ENCODE results near the gene MFRP.

MFRP gene

GRCh38 chr11:119346605-119347004, at the start of gene MFRP:
MFRP (minus strand) TSS chr11:119346705; CDS start chr11:119346513, 192 bp downstream.
- no peak for TF ChIP-seq GATA2 (IDR thresholded peaks at IDR 0.05; ENCODE audit: low read depth, low read length)
- no peak for TF ChIP-seq GATA3 (IDR thresholded peaks at IDR 0.05; ENCODE audit: low read depth, low read length)

DNA sequence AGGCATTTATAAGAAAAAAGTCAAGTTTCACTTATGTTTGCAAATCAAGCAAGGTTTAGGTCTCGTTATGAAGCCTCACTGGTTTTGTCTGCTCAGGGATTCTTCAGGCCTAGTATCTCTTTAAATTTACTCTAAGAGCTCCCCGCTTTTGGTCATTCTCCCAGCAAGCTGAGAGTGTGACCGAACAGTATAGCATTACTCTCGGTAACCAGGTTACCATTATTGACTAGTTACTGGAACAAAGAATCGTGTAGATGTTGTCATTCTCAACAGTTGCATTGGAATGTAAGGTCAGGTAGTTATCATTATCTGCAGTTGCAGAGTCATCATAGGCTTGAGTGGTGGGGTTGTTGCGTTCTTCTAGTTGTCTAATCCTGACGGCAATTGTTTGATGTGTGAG, 44.8 kb upstream of the MFRP start:
- TF ChIP-seq GATA2 (IDR thresholded peaks at IDR 0.05; ENCODE audit: low read depth, low read length) (no peak), GATA3 (IDR thresholded peaks at IDR 0.05; ENCODE audit: low read depth, low read length) (no peak)

DNA sequence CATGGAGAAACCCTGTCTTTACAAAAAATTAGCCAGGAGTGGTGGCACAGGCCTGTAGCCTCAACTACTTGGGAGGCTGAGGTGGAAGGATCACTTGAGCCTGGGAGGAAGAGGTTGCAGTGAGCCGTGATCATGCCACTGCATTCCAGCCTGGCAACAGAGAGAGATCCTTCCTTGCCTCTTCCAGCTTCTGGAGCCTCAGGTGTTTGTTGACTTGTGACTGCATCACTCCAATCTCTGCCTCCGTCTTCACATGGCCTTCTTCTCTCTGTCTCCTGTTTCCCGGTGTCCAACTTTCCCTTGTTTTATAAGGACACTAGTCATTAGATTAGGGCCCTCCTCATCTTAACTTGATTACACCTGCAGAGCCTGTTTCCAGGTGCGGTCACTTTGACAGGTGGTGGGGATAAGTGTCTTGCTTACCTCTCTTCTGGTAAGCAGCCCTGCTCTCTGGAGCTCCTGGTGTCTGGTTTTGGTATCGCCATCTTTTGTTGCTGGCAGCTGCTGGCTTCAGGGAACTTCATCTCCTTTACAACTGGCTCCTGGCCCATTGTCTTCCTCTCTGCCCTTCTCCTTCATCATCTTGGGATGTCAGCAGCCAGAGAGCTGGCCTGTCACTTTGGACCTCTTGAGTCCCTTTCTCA, 43.2 kb upstream of the MFRP start:
- TF ChIP-seq GATA3 (IDR thresholded peaks at IDR 0.05; ENCODE audit: low read depth, low read length) (no peak), GATA2 (IDR thresholded peaks at IDR 0.05; ENCODE audit: low read depth, low read length) (no peak)

- no peak for TF ChIP-seq GATA2 (IDR thresholded peaks at IDR 0.05; ENCODE audit: low read depth, low read length)
- TF ChIP-seq GATA3 (IDR thresholded peaks at IDR 0.05; ENCODE audit: low read depth, low read length), result no peak
These were observed 41.6 kb upstream of the MFRP start for GRCh38 chr11:119388103-119388502.

- TF ChIP-seq GATA3 (IDR thresholded peaks at IDR 0.05; ENCODE audit: low read depth, low read length) (no peak), GATA2 (IDR thresholded peaks at IDR 0.05; ENCODE audit: low read depth, low read length) (no peak)
These were observed 37.8 kb upstream of the MFRP start for GRCh38 chr11:119384332-119384731.

DNA sequence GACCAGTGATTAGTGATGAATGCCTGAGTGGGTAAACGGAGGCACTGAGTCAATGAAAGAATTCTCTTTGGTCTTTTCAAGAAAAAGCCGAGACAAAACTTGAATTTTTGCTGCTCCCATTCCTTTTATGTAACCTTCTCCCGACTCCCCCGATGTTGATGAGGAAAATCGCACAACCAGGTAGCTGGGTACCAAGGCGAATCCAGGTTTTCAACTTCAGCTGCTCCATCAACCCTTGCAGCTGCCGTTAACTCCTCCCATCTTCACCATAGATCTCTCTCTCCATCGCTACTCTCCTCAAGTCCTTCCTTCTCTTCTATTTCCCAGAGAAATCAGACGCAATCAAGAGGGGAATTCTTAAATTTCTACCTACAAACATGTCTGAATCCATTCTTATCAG, 35.6 kb upstream of the MFRP start:
- TF ChIP-seq GATA2 (IDR thresholded peaks at IDR 0.05; ENCODE audit: low read depth, low read length) (no peak), GATA3 (IDR thresholded peaks at IDR 0.05; ENCODE audit: low read depth, low read length) (no peak)

GRCh38 chr11:119381181-119381988, 34.9 kb upstream of the MFRP start, which contains the start of gene USP2:
USP2 (minus strand) TSS chr11:119381690; CDS start chr11:119373480, 8,210 bp downstream.
- TF ChIP-seq GATA2 (IDR thresholded peaks at IDR 0.05; ENCODE audit: low read depth, low read length) (no peak), GATA3 (IDR thresholded peaks at IDR 0.05; ENCODE audit: low read depth, low read length) (no peak)

DNA sequence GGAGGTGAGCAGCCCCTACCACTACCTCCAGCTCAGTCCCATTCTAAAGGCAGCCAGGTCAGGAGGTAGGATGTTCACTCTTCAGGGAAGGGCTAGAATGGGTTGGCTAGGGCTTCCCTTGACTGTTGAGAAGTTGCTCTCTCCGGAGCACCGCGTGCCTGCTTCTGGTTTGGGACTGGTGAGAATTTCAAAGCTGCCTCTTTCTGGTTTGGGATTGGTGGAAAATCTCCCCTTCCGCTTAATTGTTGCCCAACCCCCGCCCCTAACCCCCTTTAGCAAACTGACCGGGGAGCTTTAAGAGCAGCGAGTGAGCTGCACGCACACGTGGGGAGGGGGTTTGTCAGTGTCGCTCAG, 34.3 kb upstream of the MFRP start:
- TF ChIP-seq GATA3 (IDR thresholded peaks at IDR 0.05; ENCODE audit: low read depth, low read length) (no peak), GATA2 (IDR thresholded peaks at IDR 0.05; ENCODE audit: low read depth, low read length) (no peak)

- no peak for TF ChIP-seq GATA3 (IDR thresholded peaks at IDR 0.05; ENCODE audit: low read depth, low read length)
- no peak for TF ChIP-seq GATA2 (IDR thresholded peaks at IDR 0.05; ENCODE audit: low read depth, low read length)
These were observed 33.8 kb upstream of the MFRP start for GRCh38 chr11:119380160-119380826.

GRCh38 chr11:119378851-119379465, 32.5 kb upstream of the MFRP start:
- TF ChIP-seq GATA2 (IDR thresholded peaks at IDR 0.05; ENCODE audit: low read depth, low read length), result no peak

GRCh38 chr11:119377961-119378667, 31.6 kb upstream of the MFRP start:
- TF ChIP-seq GATA3 (IDR thresholded peaks at IDR 0.05; ENCODE audit: low read depth, low read length) (no peak), GATA2 (IDR thresholded peaks at IDR 0.05; ENCODE audit: low read depth, low read length) (no peak)

DNA sequence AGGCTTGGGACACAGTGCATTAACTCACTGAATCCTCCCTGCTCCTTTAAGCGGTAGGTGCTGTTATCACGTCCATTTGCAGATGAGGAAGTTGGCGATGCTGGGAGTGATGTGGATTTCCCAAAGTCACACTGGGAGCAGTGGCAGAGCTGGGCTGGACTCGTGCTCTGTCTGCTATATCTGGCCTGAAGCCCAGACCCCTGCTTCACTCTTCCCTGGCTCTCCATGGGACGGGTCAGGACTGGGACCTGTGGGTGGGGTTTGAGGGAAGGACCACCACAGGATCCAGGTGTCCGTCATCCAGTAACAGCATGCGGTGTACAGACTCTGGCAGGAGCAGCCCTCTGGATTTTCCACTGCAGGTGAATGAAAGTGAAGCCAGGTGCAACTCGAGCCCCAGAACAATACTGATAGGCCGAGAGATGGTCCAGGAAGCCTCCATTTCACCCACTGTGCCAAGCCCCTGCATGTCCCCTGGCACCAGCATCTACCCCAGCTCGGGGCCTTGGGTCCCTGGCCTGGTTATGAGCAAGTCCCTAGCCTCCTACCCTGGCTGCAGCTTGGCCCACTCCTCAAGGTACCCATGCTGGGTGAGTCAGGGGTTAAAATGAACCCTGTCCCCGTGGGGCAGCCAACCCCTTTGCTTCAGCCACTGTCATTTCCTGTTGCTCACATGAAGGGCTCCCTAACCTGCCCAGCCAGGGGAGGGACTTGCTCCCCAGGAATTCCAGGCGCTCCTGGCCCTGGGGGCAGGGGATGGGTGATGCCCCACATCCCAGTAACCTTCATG, 30.8 kb upstream of the MFRP start:
- TF ChIP-seq GATA3 (IDR thresholded peaks at IDR 0.05; ENCODE audit: low read depth, low read length), result no peak

DNA sequence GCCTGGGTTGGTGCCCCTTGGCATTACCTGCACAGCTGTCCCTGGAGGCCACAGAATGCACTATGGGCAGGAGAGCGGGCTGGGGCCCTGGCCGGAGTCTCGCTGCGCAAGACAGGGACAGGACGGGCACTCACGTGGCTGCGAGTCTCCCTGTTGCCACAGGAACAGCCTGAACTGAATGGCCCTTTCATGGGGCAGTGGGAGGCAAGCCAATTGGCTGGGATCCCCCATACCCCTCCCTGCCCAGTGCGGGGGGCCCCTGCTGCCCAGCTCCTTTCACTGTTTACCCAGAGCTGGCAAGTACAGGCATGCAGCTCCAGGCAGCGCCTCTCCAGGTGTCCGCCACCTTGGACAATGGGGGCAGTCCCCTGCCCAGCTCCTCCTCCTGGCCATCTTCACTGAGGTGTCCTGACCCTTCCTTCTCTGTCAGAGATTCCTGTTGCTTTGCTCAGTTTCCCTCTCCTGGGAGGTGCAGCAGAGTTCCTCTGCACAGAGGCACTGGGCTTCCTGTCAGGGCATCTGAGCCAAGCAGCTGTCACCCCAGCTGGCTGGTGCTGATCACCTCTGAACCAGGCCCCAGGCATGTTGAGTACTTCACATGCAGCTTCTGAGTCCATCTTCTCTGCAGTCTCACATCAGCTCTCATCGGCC, 29.8 kb upstream of the MFRP start:
- TF ChIP-seq GATA3 (IDR thresholded peaks at IDR 0.05; ENCODE audit: low read depth, low read length), result no peak
- no peak for TF ChIP-seq GATA2 (IDR thresholded peaks at IDR 0.05; ENCODE audit: low read depth, low read length)
